Karpas-422 (cell line): Measurements from ENCODE around the gene PTPRM. TPM values are rescaled to one million over a fixed set of nuclear protein-coding genes. Genes with fewer than 3 reads are reported as not detected.

Experiments
- DNase-seq: peaks from one replicate; pipeline ENCODE4 v3.0.0-alpha.2; 2015
- H2AFZ ChIP-seq: fragments of 200-600 bp; sonication (generic); 2 replicates; pipeline ENCODE4 v1.6.1; 2014; ENCODE audit warnings: antibody characterized with exemption, low read length, mixed read lengths
- H3K27ac ChIP-seq: fragments of 200-600 bp; sonication (generic); 2 replicates; pipeline ENCODE4 v1.5.1; 2014; ENCODE audit warnings: mild to moderate bottlenecking, low read length, moderate library complexity
- H3K27me3 ChIP-seq: fragments of 200-600 bp; sonication (generic); 2 replicates; pipeline ENCODE4 v1.6.1; 2014; ENCODE audit warnings: low read length, mixed read lengths
- H3K36me3 ChIP-seq: fragments of 200-600 bp; sonication (generic); 2 replicates; pipeline ENCODE4 v1.6.1; 2014; ENCODE audit warnings: low read length, mixed read lengths; ENCODE audit not compliant: insufficient read depth
- H3K4me1 ChIP-seq: fragments of 200-600 bp; sonication (generic); 2 replicates; pipeline ENCODE4 v1.6.1; 2014; ENCODE audit warnings: mild to moderate bottlenecking, low read length, mixed read lengths
- H3K4me2 ChIP-seq: fragments of 200-600 bp; sonication (generic); 2 replicates; pipeline ENCODE4 v1.6.1; 2014; ENCODE audit warnings: low read length, low read depth, mild to moderate bottlenecking; ENCODE audit not compliant: poor library complexity, severe bottlenecking
- H3K4me3 ChIP-seq: fragments of 200-600 bp; sonication (generic); 2 replicates; pipeline ENCODE4 v1.5.1; 2014; ENCODE audit warnings: mild to moderate bottlenecking, antibody characterized with exemption, low read length, mixed read lengths
- H3K79me2 ChIP-seq: fragments of 200-600 bp; sonication (generic); 2 replicates; pipeline ENCODE4 v1.6.1; 2014; ENCODE audit warnings: mild to moderate bottlenecking, low read length, mixed read lengths
- H3K9ac ChIP-seq: fragments of 200-600 bp; sonication (generic); 2 replicates; pipeline ENCODE4 v1.6.0; 2014; ENCODE audit warnings: low read length
- H3K9me2 ChIP-seq: fragments of 200-600 bp; sonication (generic), shearing (Covaris generic); replicated peaks from 2 replicates; pipeline ENCODE4 v1.6.0; 2014; ENCODE audit warnings: mild to moderate bottlenecking, low read length, moderate library complexity; ENCODE audit not compliant: insufficient read depth
- H3K9me3 ChIP-seq: fragments of 300-700, 200-600 bp; sonication (generic); 2 replicates; pipeline ENCODE4 v1.6.1; 2014; ENCODE audit warnings: low read length, mixed read lengths
- H4K20me1 ChIP-seq: fragments of 200-600 bp; sonication (generic); 2 replicates; pipeline ENCODE4 v1.6.1; 2014; ENCODE audit warnings: mild to moderate bottlenecking, antibody characterized with exemption, low read length, low read depth; ENCODE audit not compliant: insufficient read depth
- total RNA-seq: library from RNA; depleted of rRNA; stranded (reverse); fragments of >200 nt; shearing (Covaris generic); gene quantifications from 2 replicates; pipeline ENCODE4 v1.2.3, GENCODE V29; 2014; ENCODE audit warnings: low replicate concordance; rRNA removed

Gene PTPRM
- total RNA-seq = not detected in 2 replicates

- Histone ChIP-seq H3K4me2 (no peak within 1 kb of the TSS), H3K9me3 (peaks cover 4% of the 10 kb centered on the region; the same call in 1 of the 2 replicates), H3K4me3 (no peak within 1 kb of the TSS), H3K27ac (no peak within 1 kb of the TSS), H4K20me1 (no peaks in the 10 kb centered on the region), H3K27me3 (no peaks in the 10 kb centered on the region), H3K36me3 (no peaks in the 10 kb centered on the region), H3K4me1 (no peaks in the 10 kb centered on the region), H3K9me2 (no peaks in the 10 kb centered on the region), H2AFZ (no peak within 1 kb of the TSS), H3K9ac (no peak within 1 kb of the TSS), H3K79me2 (no peaks in the 10 kb centered on the region)
- no peak for DNase-seq
Measured at GRCh38 chr18:7566567-7567473, at the start of gene PTPRM. PTPRM (plus strand) TSS chr18:7567316; CDS start chr18:7567819, 503 bp downstream.

GRCh38 chr18:7517852-7518251 is 49.3 kb upstream of the PTPRM start:
- Histone ChIP-seq H3K27ac (no peak overlapping the region), H2AFZ (no peak overlapping the region), H3K4me3 (no peak overlapping the region), H3K9ac (no peak overlapping the region), H3K4me1 (no peaks in the 10 kb centered on the region), H3K79me2 (no peaks in the 10 kb centered on the region), H3K4me2 (no peak overlapping the region), H3K9me3 (no peaks in the 10 kb centered on the region), H3K9me2 (no peaks in the 10 kb centered on the region), H4K20me1 (no peaks in the 10 kb centered on the region), H3K27me3 (no peaks in the 10 kb centered on the region), H3K36me3 (no peaks in the 10 kb centered on the region)
- DNase-seq = no peak

- H3K4me2 ChIP-seq = no peak overlapping the region
Measured at GRCh38 chr18:7520200-7520785, 46.8 kb upstream of the PTPRM start.

DNA sequence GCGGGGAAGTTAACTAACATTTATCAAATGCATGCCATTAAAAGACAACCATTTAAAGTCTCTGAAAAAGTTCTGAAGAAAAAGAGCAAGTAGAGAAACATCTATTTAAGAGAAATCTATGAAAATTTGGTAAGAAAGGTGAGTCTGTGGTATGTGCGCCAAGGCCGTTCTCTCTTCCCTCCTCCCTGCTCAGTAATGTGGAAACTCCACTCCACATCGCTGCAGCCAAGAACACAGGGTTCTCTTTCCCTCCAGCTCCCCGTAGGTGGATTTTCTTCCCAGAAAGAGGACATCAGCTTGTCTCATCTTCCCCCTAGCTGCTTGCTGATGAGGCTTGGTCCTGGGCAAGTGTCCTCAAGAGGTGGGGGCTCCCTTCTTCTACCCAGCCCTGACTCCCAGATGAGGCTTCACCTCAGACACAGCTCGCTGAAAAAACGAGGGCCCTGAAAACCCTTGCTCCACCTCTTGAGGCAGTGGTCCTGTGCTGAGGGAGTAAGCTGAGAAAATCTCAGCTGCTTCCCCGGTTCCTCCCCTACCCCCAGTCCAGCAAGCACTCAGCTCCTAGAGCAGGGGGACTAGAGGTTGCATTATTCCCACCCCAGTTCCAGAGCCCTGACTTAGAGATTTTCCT is 45.8 kb upstream of the PTPRM start:
- H3K9ac ChIP-seq = no peak overlapping the region
- H3K4me1 ChIP-seq = no peaks in the 10 kb centered on the region
- H3K9me3 ChIP-seq = no peaks in the 10 kb centered on the region
- H3K36me3 ChIP-seq = no peaks in the 10 kb centered on the region
- no peak overlapping the region for H2AFZ ChIP-seq
- no peaks in the 10 kb centered on the region for H3K27me3 ChIP-seq
- H3K4me3 ChIP-seq = no peak overlapping the region
- H3K4me2 ChIP-seq = no peak overlapping the region
- DNase-seq = no peak
- no peaks in the 10 kb centered on the region for H4K20me1 ChIP-seq
- H3K79me2 ChIP-seq = no peaks in the 10 kb centered on the region
- H3K9me2 ChIP-seq = no peaks in the 10 kb centered on the region
- H3K27ac ChIP-seq = no peak overlapping the region

More at GRCh38 chr18:7520200-7520785, 46.8 kb upstream of the PTPRM start:
- Histone ChIP-seq H3K9me3 (no peaks in the 10 kb centered on the region), H3K79me2 (no peaks in the 10 kb centered on the region), H3K4me3 (no peak overlapping the region), H4K20me1 (no peaks in the 10 kb centered on the region), H3K36me3 (no peaks in the 10 kb centered on the region), H3K27ac (no peak overlapping the region), H3K4me1 (no peaks in the 10 kb centered on the region), H3K27me3 (no peaks in the 10 kb centered on the region), H3K9me2 (no peaks in the 10 kb centered on the region), H2AFZ (no peak overlapping the region), H3K9ac (no peak overlapping the region)
- no peak for DNase-seq

DNA sequence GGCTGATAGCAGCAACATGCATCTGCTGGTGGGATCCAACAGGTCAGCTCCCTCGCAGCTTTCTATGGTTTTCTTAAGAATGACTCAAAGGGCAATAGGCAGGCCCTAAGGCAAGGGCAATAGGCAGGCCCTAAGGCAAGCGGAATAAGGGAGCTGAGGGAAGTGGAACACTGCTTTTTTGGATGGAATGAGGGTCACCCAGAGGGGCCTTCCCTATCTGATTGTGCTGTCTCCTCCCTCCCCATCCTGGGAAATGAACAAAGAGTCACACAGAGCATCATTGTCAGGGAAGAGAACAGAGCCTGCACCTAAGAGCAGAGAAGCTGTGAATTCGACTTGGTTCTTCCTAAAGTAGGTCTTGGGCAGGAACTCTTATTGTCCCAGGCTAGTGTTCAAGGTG is 43.3 kb upstream of the PTPRM start:
- H3K4me1 ChIP-seq = no peaks in the 10 kb centered on the region
- no peak overlapping the region for H2AFZ ChIP-seq
- no peaks in the 10 kb centered on the region for H3K36me3 ChIP-seq
- no peaks in the 10 kb centered on the region for H3K9me2 ChIP-seq
- no peak overlapping the region for H3K9ac ChIP-seq
- H3K9me3 ChIP-seq = no peaks in the 10 kb centered on the region
- no peak overlapping the region for H3K27ac ChIP-seq
- H3K4me3 ChIP-seq = no peak overlapping the region
- no peaks in the 10 kb centered on the region for H4K20me1 ChIP-seq
- H3K27me3 ChIP-seq = no peaks in the 10 kb centered on the region
- no peak overlapping the region for H3K4me2 ChIP-seq
- DNase-seq = no peak
- no peaks in the 10 kb centered on the region for H3K79me2 ChIP-seq

DNA sequence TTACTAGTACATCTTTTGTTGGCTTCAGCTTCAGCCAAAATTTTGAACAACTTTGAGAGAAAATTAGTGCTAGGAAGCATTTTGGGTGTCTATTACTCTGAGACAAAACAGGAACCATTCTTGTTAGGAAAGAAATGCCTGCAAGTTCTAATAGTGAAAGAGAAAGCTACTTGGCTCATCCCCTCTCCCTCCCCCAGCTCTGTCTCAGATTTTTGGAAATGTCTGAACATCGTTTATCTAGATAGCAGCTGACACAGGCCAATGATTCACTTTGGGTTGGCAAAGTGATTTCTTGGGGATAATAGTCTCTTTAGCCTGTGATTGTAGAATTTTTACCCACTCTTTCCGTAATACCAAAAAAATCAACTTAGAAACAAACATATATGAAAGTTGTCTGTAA is 42.3 kb upstream of the PTPRM start:
- Histone ChIP-seq H2AFZ (no peak overlapping the region), H3K4me1 (no peaks in the 10 kb centered on the region)

DNA sequence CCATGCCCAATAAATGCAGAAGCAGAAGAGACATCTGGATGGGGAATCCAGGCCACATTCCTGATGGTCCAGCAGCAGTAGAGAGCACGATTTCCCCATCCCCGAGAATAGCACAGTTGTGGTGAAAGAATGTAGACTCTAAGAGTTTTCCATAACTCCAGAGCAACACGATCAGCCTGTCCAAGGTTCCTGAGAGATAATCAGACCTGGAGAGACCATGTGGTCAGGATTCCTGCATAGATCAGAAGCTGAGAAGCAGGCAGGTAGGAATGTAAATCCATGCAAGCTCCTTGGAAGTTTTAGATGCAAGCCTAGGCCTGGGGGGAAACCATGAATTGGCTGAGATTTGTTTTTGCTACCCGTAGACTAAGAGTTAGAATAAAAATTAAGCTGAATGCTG is 34.2 kb upstream of the PTPRM start:
- no peak overlapping the region for H3K9ac ChIP-seq
- H3K4me2 ChIP-seq = no peak overlapping the region
- no peak overlapping the region for H2AFZ ChIP-seq
- H3K27me3 ChIP-seq = no peaks in the 10 kb centered on the region
- H3K4me3 ChIP-seq = no peak overlapping the region
- no peaks in the 10 kb centered on the region for H3K36me3 ChIP-seq
- no peaks in the 10 kb centered on the region for H3K79me2 ChIP-seq
- no peak for DNase-seq
- H3K9me2 ChIP-seq = no peaks in the 10 kb centered on the region
- H4K20me1 ChIP-seq = no peaks in the 10 kb centered on the region
- no peaks in the 10 kb centered on the region; the same call in 1 of the 2 replicates for H3K9me3 ChIP-seq
- no peaks in the 10 kb centered on the region for H3K4me1 ChIP-seq
- H3K27ac ChIP-seq = no peak overlapping the region

More for the DNA sequence above, 42.3 kb upstream of the PTPRM start:
- no peaks in the 10 kb centered on the region for H4K20me1 ChIP-seq
- no peaks in the 10 kb centered on the region for H3K9me2 ChIP-seq
- no peaks in the 10 kb centered on the region for H3K79me2 ChIP-seq
- no peak overlapping the region for H3K9ac ChIP-seq
- H3K4me3 ChIP-seq = no peak overlapping the region
- no peak overlapping the region for H3K27ac ChIP-seq
- no peak for DNase-seq
- no peaks in the 10 kb centered on the region for H3K9me3 ChIP-seq
- H3K36me3 ChIP-seq = no peaks in the 10 kb centered on the region
- no peak overlapping the region for H3K4me2 ChIP-seq
- no peaks in the 10 kb centered on the region for H3K27me3 ChIP-seq
